H1 (cell line): Measurements from ENCODE around the gene ITLN1. TPM values are rescaled to one million over a fixed set of nuclear protein-coding genes. Genes with fewer than 3 reads are reported as not detected.
A peak's percentile ranks its signal among the peaks of the same experiment; 100 is the strongest.

ENCODE experiments used
- CTCF ChIA-PET: fragments of 300-600 bp; sonication (Branson Sonifier 250); formaldehyde crosslinking; loops from one replicate; lab custom pipeline; 2021; ENCODE audit not compliant: partially characterized antibody; lab: Charles Lee
- POLR2A ChIA-PET: fragments of 300-600 bp; sonication (Branson Sonifier 250); formaldehyde crosslinking; loops from one replicate; lab custom pipeline; 2021; ENCODE audit warnings: inconsistent platforms; ENCODE audit not compliant: partially characterized antibody; lab: Charles Lee
- DNase-seq, 2 experiments: peaks; one replicate each; pipeline versions ENCODE4 v3.0.0 to v3.0.0-alpha.2; 2010 to 2022; ENCODE audit warnings: low spot score in 2 of 2, low read depth in 1 of 2, mixed read lengths in 1 of 2
- FAIRE-seq: peaks from 2 replicates; lab custom pipeline; 2011; peaks lifted over from hg19 to GRCh38; lab: Jason Lieb, UNC
- H2AFZ ChIP-seq: 2 replicates; pipeline ENCODE4 v1.8.1; 2012; ENCODE audit warnings: low read length, inconsistent platforms
- H2AK5ac ChIP-seq: 2 replicates; pipeline ENCODE4 v1.6.1; 2013; ENCODE audit warnings: low read depth, low read length
- H2BK120ac ChIP-seq: replicated peaks from 2 replicates; pipeline ENCODE3; 2013; ENCODE audit warnings: low read depth, low read length, inconsistent platforms
- H2BK12ac ChIP-seq: 2 replicates; pipeline ENCODE4 v1.6.1; 2013; ENCODE audit warnings: low read depth, low read length
- H2BK15ac ChIP-seq: 2 replicates; pipeline ENCODE4 v1.6.1; 2013; ENCODE audit warnings: low read length
- H2BK20ac ChIP-seq: 2 replicates; pipeline ENCODE4 v1.6.1; 2013; ENCODE audit warnings: low read length
- H2BK5ac ChIP-seq: 2 replicates; pipeline ENCODE4 v1.6.1; 2013; ENCODE audit warnings: low read depth, low read length
- H3K14ac ChIP-seq: 2 replicates; pipeline ENCODE4 v1.6.1; 2013; ENCODE audit warnings: inconsistent platforms; ENCODE audit not compliant: insufficient read length
- H3K18ac ChIP-seq: 2 replicates; pipeline ENCODE4 v1.6.1; 2013; ENCODE audit warnings: low read length; ENCODE audit errors: extremely low read depth
- H3K23ac ChIP-seq: 2 replicates; pipeline ENCODE4 v1.6.1; 2013; ENCODE audit warnings: inconsistent platforms; ENCODE audit not compliant: insufficient read length
- H3K23me2 ChIP-seq: 2 replicates; pipeline ENCODE4 v1.6.1; 2013; ENCODE audit warnings: low read depth, low read length
- H3K27ac ChIP-seq: 2 replicates; pipeline ENCODE4 v1.6.1; 2011; ENCODE audit warnings: low read depth, low read length, inconsistent platforms
- H3K27me3 ChIP-seq, 4 experiments: replicated peaks in 1 of 4; 1 replicate in 1 of 4; 2 replicates in 3 of 4; pipeline versions ENCODE4 v1.6.1 to v1.8.1; 2011 to 2013; ENCODE audit warnings: low read length in 3 of 4, mild to moderate bottlenecking in 3 of 4, inconsistent platforms in 2 of 4, mixed read lengths in 2 of 4, moderate library complexity in 1 of 4; ENCODE audit not compliant: control insufficient read depth in 3 of 4, insufficient read depth in 3 of 4; ENCODE audit errors: extremely low read depth in 1 of 4
- H3K36me3 ChIP-seq, 4 experiments: 2 replicates each; pipeline versions ENCODE4 v1.6.1 to v1.8.1; 2011 to 2013; ENCODE audit warnings: mild to moderate bottlenecking in 4 of 4, low read length in 3 of 4, moderate library complexity in 2 of 4, control low read depth in 1 of 4, inconsistent platforms in 1 of 4; ENCODE audit not compliant: insufficient read depth in 4 of 4, control insufficient read depth in 2 of 4
- H3K4ac ChIP-seq: replicated peaks from 2 replicates; pipeline ENCODE3; 2013; ENCODE audit warnings: low read length, low read depth, mixed read lengths, inconsistent platforms; ENCODE audit not compliant: insufficient read length
- H3K4me1 ChIP-seq, 4 experiments: replicated peaks in 1 of 4; 1 replicate in 1 of 4; 2 replicates in 3 of 4; pipeline versions ENCODE4 v1.6.1 to v1.8.1; 2011 to 2013; ENCODE audit warnings: low read length in 3 of 4, inconsistent platforms in 2 of 4, mixed read lengths in 1 of 4; ENCODE audit not compliant: insufficient read depth in 4 of 4, control insufficient read depth in 3 of 4
- H3K4me2 ChIP-seq, 2 experiments: 2 replicates each; pipeline versions ENCODE4 v1.6.1 to v1.8.1; 2011 to 2013; ENCODE audit warnings: low read depth in 2 of 2, low read length in 2 of 2, control low read depth in 1 of 2, inconsistent platforms in 1 of 2, mild to moderate bottlenecking in 1 of 2; ENCODE audit not compliant: insufficient read depth in 1 of 2
- H3K4me3 ChIP-seq, 4 experiments: fragments of 200-600, 300-600 bp in 1 of 4; sonication (generic), shearing (Covaris generic), sonication (Bioruptor Twin) in 1 of 4; 2 replicates each; pipeline versions ENCODE4 v1.5.1 to v1.8.1; 2011 to 2016; ENCODE audit warnings: low read length in 4 of 4, low read depth in 3 of 4, control low read depth in 2 of 4, inconsistent platforms in 2 of 4, mild to moderate bottlenecking in 2 of 4, mixed read lengths in 1 of 4, moderate library complexity in 1 of 4; ENCODE audit not compliant: insufficient read depth in 2 of 4; ENCODE audit errors: extremely low read depth in 1 of 4
- H3K56ac ChIP-seq: replicated peaks from 2 replicates; pipeline ENCODE3; 2013; ENCODE audit warnings: low read depth, mild to moderate bottlenecking, mixed read lengths, low read length, inconsistent platforms; ENCODE audit not compliant: insufficient read length
- H3K79me1 ChIP-seq: 2 replicates; pipeline ENCODE4 v1.6.1; 2013; ENCODE audit warnings: low read depth, low read length, control low read depth
- H3K79me2 ChIP-seq, 2 experiments: 2 replicates each; pipeline versions ENCODE4 v1.6.1 to v1.8.1; 2012 to 2013; ENCODE audit warnings: low read length in 2 of 2, mild to moderate bottlenecking in 2 of 2, inconsistent platforms in 1 of 2; ENCODE audit not compliant: insufficient read depth in 2 of 2, control insufficient read depth in 1 of 2
- H3K9ac ChIP-seq, 4 experiments: replicated peaks in 1 of 4; 1 replicate in 1 of 4; 2 replicates in 3 of 4; pipeline versions ENCODE4 v1.6.1 to v1.8.1; 2011 to 2013; ENCODE audit warnings: low read depth in 3 of 4, low read length in 3 of 4, control low read depth in 2 of 4, mild to moderate bottlenecking in 2 of 4, moderate library complexity in 2 of 4, inconsistent platforms in 1 of 4; ENCODE audit errors: extremely low read depth in 1 of 4
- H3K9me3 ChIP-seq, 2 experiments: 2 replicates each; pipeline versions ENCODE4 v1.6.1 to v1.8.1; 2012 to 2013; ENCODE audit warnings: mild to moderate bottlenecking in 2 of 2, moderate library complexity in 2 of 2, control low read depth in 1 of 2, inconsistent platforms in 1 of 2, low read depth in 1 of 2, low read length in 1 of 2, mixed read lengths in 1 of 2; ENCODE audit not compliant: insufficient read depth in 2 of 2
- H4K20me1 ChIP-seq, 2 experiments: replicated peaks in 1 of 2; 2 replicates each; pipeline versions ENCODE3 to v1.8.1; 2011 to 2013; ENCODE audit warnings: inconsistent platforms in 2 of 2, low read length in 2 of 2, mild to moderate bottlenecking in 1 of 2; ENCODE audit not compliant: insufficient read depth in 2 of 2, control insufficient read depth in 1 of 2
- H4K5ac ChIP-seq: 2 replicates; pipeline ENCODE4 v1.6.1; 2013; ENCODE audit warnings: low read length, low read depth, mixed read lengths, inconsistent platforms; ENCODE audit not compliant: insufficient read length
- H4K8ac ChIP-seq: 2 replicates; pipeline ENCODE4 v1.8.0; 2013; ENCODE audit warnings: mild to moderate bottlenecking, moderate library complexity, low read length, inconsistent platforms; ENCODE audit not compliant: insufficient read depth; ENCODE audit errors: extremely low read depth
- H4K91ac ChIP-seq: replicated peaks from 2 replicates; pipeline ENCODE3; 2013; ENCODE audit warnings: low read length, mixed read lengths, inconsistent platforms; ENCODE audit not compliant: insufficient read length
- CBX5 ChIP-seq: fragments of 300-800, 300-1000 bp; sonication (generic); IDR thresholded peaks from 2 replicates; pipeline ENCODE4 v1.7.1; 2016; ENCODE audit warnings: antibody characterized with exemption, low read length, low read depth
- CEBPB ChIP-seq: IDR thresholded peaks from 2 replicates; pipeline ENCODE4 v1.6.1; 2012; ENCODE audit warnings: low read depth, low read length
- HDAC6 ChIP-seq: IDR thresholded peaks from one replicate; pipeline ENCODE4 v1.7.1; 2012; ENCODE audit warnings: low read depth, mild to moderate bottlenecking, inconsistent platforms, low read length, moderate library complexity
- NANOG ChIP-seq: IDR thresholded peaks from 2 replicates; pipeline ENCODE4 v1.6.1; 2011; ENCODE audit warnings: low read length, low read depth, mild to moderate bottlenecking, inconsistent platforms; ENCODE audit not compliant: insufficient read depth, poor library complexity, severe bottlenecking
- POLR2AphosphoS5 ChIP-seq: IDR thresholded peaks from 2 replicates; pipeline ENCODE4 v1.6.1; 2011; ENCODE audit warnings: low read depth, low read length
- POU5F1 ChIP-seq: IDR thresholded peaks from 2 replicates; pipeline ENCODE4 v1.6.1; 2011; ENCODE audit warnings: low read depth, mild to moderate bottlenecking, low read length, moderate library complexity
- TAF1 ChIP-seq: IDR thresholded peaks from 2 replicates; pipeline ENCODE4 v1.6.1; 2011; ENCODE audit warnings: mild to moderate bottlenecking, low read depth, low read length
- YY1 ChIP-seq: IDR thresholded peaks from 2 replicates; pipeline ENCODE4 v1.6.1; 2011; ENCODE audit warnings: low read depth, mild to moderate bottlenecking, low read length
- WGBS, 2 experiments: shearing (Covaris generic) in 1 of 2; methylation state at CpG; one replicate each; pipeline versions ENCODE4 v1.1.6 to v1.1.7; 2013 to 2015; ENCODE audit warnings: low lambda C conversion rate in 2 of 2, mixed read lengths in 2 of 2, inconsistent platforms in 1 of 2, low coverage in 1 of 2, missing lambda C conversion rate in 1 of 2; ENCODE audit not compliant: insufficient replicate concordance in 2 of 2, insufficient coverage in 1 of 2, insufficient read length in 1 of 2; ENCODE audit errors: extremely low coverage in 1 of 2, missing lambda C conversion rate in 1 of 2; 5-methylcytosine and 5-hydroxymethylcytosine counted together
- polyA plus RNA-seq, 7 experiments: library from polyadenylated mRNA; depleted of rRNA in 3 of 7; stranded (reverse) in 5 of 7; unstranded in 2 of 7; fragments of >200 nt in 5 of 7; fragments of 200-250 nt in 2 of 7; gene quantifications; 1 replicate in 5 of 7; 2 replicates in 1 of 7; 4 replicates in 1 of 7; pipeline versions ENCODE4 v1.2.1 to v1.2.3, GENCODE V29; 2011 to 2013; ENCODE audit warnings: missing spikeins in 2 of 7, mixed read lengths in 2 of 7
- total RNA-seq: library from RNA; stranded (reverse); fragmentation: NEBNext Ultra II Directional; extraction: Animal tissue kit (Norgen Biotek cat#: 25700); gene quantifications from 2 replicates; pipeline ENCODE4 v1.2.1, GENCODE V29; 2021
- TF ChIP-seq, protein P1 (sequence below): IDR thresholded peaks from 2 replicates; pipeline ENCODE4 v1.6.1; 2011; ENCODE audit warnings: low read length, improper control_type of control experiment
- TF ChIP-seq, protein P2 (sequence below): IDR thresholded peaks from 2 replicates; pipeline ENCODE4 v1.6.1; 2012; ENCODE audit warnings: inconsistent platforms

ITLN1 gene
- total and polyA plus RNA-seq, 2 of the 8 experiments (the other 6 are each of a cell fraction or from before 2014, with no cell fraction given) = not detected

DNA sequence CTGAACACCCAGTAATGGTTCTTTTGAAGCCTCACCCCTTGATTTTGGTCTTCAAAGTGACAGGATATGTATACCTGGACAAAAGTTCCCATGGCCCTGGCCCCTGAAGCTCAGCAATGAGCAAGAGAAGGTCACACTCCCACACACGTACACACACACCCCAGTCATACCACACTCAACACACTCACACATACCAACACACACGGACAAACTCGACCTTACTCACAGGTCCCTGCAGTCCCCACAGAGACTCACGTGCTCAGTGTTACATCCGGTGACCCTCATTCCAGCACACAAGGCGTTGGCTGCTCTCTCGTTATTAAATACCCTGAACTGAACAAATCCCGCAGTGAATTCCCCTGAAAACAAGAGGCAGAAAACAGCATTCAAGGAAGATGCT, 5.9 kb downstream of the ITLN1 start:
- 69% methylated on average over 8 of the region's 8 CpGs; no CpG with 5 or more reads in 1 of the 2 experiments for WGBS, 2 experiments
- FAIRE-seq = no peak
- POLR2A ChIA-PET = no interaction called here

More for the DNA sequence above, 5.9 kb downstream of the ITLN1 start:
- Histone ChIP-seq H3K9me3 (no peaks in the 10 kb centered on the region), H3K4me1 (no peaks in the 10 kb centered on the region; a peak in 1 of 7 replicates), H3K4me2 (no peak overlapping the region), H3K27ac (no peak overlapping the region), H2BK5ac (no peak overlapping the region), H3K27me3 (no peaks in the 10 kb centered on the region), H4K20me1 (no peaks in the 10 kb centered on the region), H2AFZ (0 out of 2 replicates have a peak overlapping the region, but pooled peaks have one; percentile 36), H2BK12ac (no peak overlapping the region), H2AK5ac (no peak overlapping the region), H3K56ac (no peak overlapping the region), H4K91ac (no peak overlapping the region), H3K14ac (no peak overlapping the region), H3K23ac (no peak overlapping the region), H3K9ac (no peak overlapping the region), H2BK120ac (no peak overlapping the region), H3K18ac (no peak overlapping the region), H3K23me2 (no peaks in the 10 kb centered on the region), H3K79me2 (no peaks in the 10 kb centered on the region), H4K8ac (no peak overlapping the region), H3K4ac (no peak overlapping the region), H3K4me3 (no peak overlapping the region), H2BK15ac (0 out of 2 replicates have a peak overlapping the region, but pooled peaks have one; percentile 40), H2BK20ac (no peak overlapping the region), H4K5ac (no peak overlapping the region), H3K79me1 (no peaks in the 10 kb centered on the region), H3K36me3 (no peaks in the 10 kb centered on the region)
- CTCF ChIA-PET = interaction anchor here (0.6 to 5.7 kb wide), 9 partner anchors 9 to 152 kb away, joined by 3 to 33 read pairs (median 5); no protein-coding TSS in a partner anchor
- no peak for TF ChIP-seq TAF1
- TF ChIP-seq CBX5 = no peak
- TF ChIP-seq YY1 = no peak
- TF ChIP-seq HDAC6 = no peak
- TF ChIP-seq, protein P1, sequence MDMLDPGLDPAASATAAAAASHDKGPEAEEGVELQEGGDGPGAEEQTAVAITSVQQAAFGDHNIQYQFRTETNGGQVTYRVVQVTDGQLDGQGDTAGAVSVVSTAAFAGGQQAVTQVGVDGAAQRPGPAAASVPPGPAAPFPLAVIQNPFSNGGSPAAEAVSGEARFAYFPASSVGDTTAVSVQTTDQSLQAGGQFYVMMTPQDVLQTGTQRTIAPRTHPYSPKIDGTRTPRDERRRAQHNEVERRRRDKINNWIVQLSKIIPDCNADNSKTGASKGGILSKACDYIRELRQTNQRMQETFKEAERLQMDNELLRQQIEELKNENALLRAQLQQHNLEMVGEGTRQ = no peak
- no peak for TF ChIP-seq CEBPB
- TF ChIP-seq NANOG = no peak
- TF ChIP-seq, protein P2, sequence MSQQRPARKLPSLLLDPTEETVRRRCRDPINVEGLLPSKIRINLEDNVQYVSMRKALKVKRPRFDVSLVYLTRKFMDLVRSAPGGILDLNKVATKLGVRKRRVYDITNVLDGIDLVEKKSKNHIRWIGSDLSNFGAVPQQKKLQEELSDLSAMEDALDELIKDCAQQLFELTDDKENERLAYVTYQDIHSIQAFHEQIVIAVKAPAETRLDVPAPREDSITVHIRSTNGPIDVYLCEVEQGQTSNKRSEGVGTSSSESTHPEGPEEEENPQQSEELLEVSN = no peak
- TF ChIP-seq POU5F1 = no peak
- no peak for TF ChIP-seq POLR2AphosphoS5
- DNase-seq = no peak
